Tibial nerve (tissue), 4 donors: Measurements from ENCODE around the gene CHI3L1. TPM values are rescaled to one million over a fixed set of nuclear protein-coding genes. Genes with fewer than 3 reads are reported as not detected.
A peak's percentile ranks its signal among the peaks of the same experiment; 100 is the strongest.

ENCODE experiments used
- DNase-seq, 2 donors: peaks; one replicate each; pipeline ENCODE4 v3.0.0-alpha.2; 2019; ENCODE audit warnings: low spot score in 2 of 2
- H3K27ac ChIP-seq, 4 donors: fragments of 200-600 bp; sonication (generic) in 3 of 4; one replicate each; pipeline ENCODE4 v1.5.1; 2017 to 2019; ENCODE audit warnings: mild to moderate bottlenecking in 1 of 4
- H3K27me3 ChIP-seq, 2 donors: fragments of 200-600 bp; sonication (generic) in 1 of 2; one replicate each; pipeline versions ENCODE4 v1.5.1 to v1.6.0; 2017 to 2019
- H3K36me3 ChIP-seq, 3 donors: fragments of 200-600 bp; sonication (generic); one replicate each; pipeline ENCODE4 v1.5.1; 2018 to 2019
- H3K4me1 ChIP-seq, 4 donors: fragments of 200-600 bp; sonication (generic) in 3 of 4; one replicate each; pipeline ENCODE4 v1.5.1; 2017 to 2019
- H3K4me3 ChIP-seq, 4 donors: fragments of 200-600 bp; sonication (generic) in 3 of 4; one replicate each; pipeline ENCODE4 v1.5.1; 2017 to 2019; ENCODE audit warnings: mild to moderate bottlenecking in 1 of 4, moderate library complexity in 1 of 4
- H3K9me3 ChIP-seq, 4 donors: fragments of 200-600 bp; sonication (generic) in 3 of 4; one replicate each; pipeline ENCODE4 v1.5.1; 2017 to 2019
- EP300 ChIP-seq, 2 donors: sonication (generic); formaldehyde crosslinking; IDR thresholded peaks; one replicate each; pipeline ENCODE4 v1.6.1; 2017; ENCODE audit warnings: antibody characterized with exemption in 2 of 2, mild to moderate bottlenecking in 1 of 2
- POLR2A ChIP-seq, 2 donors: fragments of 450-650 bp; IDR thresholded peaks; one replicate each; pipeline ENCODE4 v1.6.1; 2017; ENCODE audit warnings: antibody characterized with exemption in 2 of 2, mild to moderate bottlenecking in 2 of 2, moderate library complexity in 2 of 2
- WGBS, 2 donors: methylation state at CpG; one replicate each; pipeline ENCODE4 v1.1.5; 2018; 5-methylcytosine and 5-hydroxymethylcytosine counted together
- total RNA-seq, 4 donors: library from RNA; depleted of rRNA; stranded (reverse); fragments of >200 nt; gene quantifications; one replicate each; pipeline ENCODE4 v1.1.0, GENCODE V29; 2016
- TF ChIP-seq, protein P1 (sequence below), 5 experiments: fragments of 200-600 bp in 3 of 5; fragments of 450-650 bp in 2 of 5; sonication (generic) in 3 of 5; IDR thresholded peaks; one replicate each; pipeline ENCODE4 v1.5.1; 2016 to 2019; ENCODE audit warnings: antibody characterized with exemption in 5 of 5, mild to moderate bottlenecking in 3 of 5, moderate library complexity in 2 of 5

Gene CHI3L1
- total RNA-seq, 4 donors from 2014 or later = 5.0 to 150 (median 18.8) TPM; not detected in 1

DNA sequence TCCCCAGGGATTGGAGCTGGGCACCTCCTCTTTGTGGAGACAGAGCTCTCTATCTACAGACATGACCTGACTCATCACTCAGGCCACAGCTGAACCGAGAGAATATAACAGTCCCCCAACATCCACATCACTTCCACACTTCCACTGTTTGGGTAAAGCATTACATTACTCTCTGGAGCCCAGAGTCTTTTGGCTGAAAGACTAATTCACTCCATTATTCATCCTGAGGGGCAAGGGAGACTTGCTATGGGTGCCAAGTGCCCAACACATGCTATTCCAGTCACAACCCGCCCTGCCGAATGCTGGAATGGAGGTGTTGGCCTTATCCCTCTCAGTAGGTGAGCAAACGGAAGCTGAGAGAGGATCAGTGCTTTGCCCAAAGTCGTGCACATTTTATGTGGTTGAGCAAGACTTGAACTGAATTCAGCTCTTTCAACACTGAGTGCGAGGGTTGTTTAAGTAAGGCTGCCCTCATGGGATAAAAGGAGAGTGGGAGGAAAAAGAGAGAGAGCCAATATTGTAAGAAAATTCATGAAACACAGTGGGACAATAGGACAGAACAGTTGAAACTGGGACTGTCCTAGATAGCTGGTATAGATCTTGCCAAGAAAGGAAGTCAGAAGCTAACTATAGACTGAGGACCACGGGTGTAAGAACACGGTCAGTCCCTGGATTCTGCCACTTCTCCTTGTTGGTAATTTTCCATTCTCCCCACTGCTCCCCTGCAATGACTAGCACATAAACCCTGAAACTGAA lies 13.5 kb upstream of the CHI3L1 start:
- no peaks in the 10 kb centered on the region for H3K27me3 ChIP-seq
- H3K36me3 ChIP-seq = no peaks in the 10 kb centered on the region
- H3K4me1 ChIP-seq = peaks cover 0 to 38% (median 5%) of the 10 kb centered on the region in 4 donors
- H3K4me3 ChIP-seq = no peak overlapping the region
- peak overlapping the region in 3 of 4 donors; percentile 60 to 74 (median 70) for H3K27ac ChIP-seq
- WGBS, 2 donors = 31 to 33% methylated on average over 8 of the region's 8 CpGs
- DNase-seq = peak in 1 of 2 donors; percentile 78
- H3K9me3 ChIP-seq = no peaks in the 10 kb centered on the region
- no peak for TF ChIP-seq POLR2A (IDR thresholded peaks at IDR 0.05)
- TF ChIP-seq EP300 (IDR thresholded peaks at IDR 0.05) = peak in 1 of 2 donors; percentile 84

DNA sequence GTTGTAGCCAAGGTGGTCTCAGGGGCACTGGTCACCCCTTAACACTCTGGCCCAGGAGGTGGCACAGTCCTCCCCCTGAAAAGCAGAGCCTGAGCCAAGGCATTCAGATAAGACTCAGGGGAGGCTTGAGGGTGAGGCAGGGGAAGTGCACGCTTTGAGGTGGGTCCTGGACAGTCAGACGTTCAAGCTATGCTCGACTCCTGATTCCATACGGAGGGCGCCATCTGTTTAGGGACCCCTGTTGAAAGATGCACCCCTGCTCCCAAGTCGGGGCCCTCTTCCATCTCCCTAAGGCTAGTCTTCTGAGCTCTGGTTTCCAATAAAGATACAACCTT lies 12.9 kb upstream of the CHI3L1 start:
- no peaks in the 10 kb centered on the region for H3K9me3 ChIP-seq
- WGBS, 2 donors = 83 to 92% methylated on average over 6 of the region's 6 CpGs
- no peak overlapping the region for H3K4me3 ChIP-seq
- no peaks in the 10 kb centered on the region for H3K36me3 ChIP-seq
- H3K27ac ChIP-seq = peak overlapping the region in 2 of 4 donors; percentile 70 to 74
- H3K4me1 ChIP-seq = peaks cover 0 to 38% (median 5%) of the 10 kb centered on the region in 4 donors
- no peaks in the 10 kb centered on the region for H3K27me3 ChIP-seq
- TF ChIP-seq, protein P1, sequence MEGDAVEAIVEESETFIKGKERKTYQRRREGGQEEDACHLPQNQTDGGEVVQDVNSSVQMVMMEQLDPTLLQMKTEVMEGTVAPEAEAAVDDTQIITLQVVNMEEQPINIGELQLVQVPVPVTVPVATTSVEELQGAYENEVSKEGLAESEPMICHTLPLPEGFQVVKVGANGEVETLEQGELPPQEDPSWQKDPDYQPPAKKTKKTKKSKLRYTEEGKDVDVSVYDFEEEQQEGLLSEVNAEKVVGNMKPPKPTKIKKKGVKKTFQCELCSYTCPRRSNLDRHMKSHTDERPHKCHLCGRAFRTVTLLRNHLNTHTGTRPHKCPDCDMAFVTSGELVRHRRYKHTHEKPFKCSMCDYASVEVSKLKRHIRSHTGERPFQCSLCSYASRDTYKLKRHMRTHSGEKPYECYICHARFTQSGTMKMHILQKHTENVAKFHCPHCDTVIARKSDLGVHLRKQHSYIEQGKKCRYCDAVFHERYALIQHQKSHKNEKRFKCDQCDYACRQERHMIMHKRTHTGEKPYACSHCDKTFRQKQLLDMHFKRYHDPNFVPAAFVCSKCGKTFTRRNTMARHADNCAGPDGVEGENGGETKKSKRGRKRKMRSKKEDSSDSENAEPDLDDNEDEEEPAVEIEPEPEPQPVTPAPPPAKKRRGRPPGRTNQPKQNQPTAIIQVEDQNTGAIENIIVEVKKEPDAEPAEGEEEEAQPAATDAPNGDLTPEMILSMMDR (IDR thresholded peaks at IDR 0.05) = no peak
- TF ChIP-seq POLR2A (IDR thresholded peaks at IDR 0.05) = no peak
- TF ChIP-seq EP300 (IDR thresholded peaks at IDR 0.05) = no peak
- no peak for DNase-seq

DNA sequence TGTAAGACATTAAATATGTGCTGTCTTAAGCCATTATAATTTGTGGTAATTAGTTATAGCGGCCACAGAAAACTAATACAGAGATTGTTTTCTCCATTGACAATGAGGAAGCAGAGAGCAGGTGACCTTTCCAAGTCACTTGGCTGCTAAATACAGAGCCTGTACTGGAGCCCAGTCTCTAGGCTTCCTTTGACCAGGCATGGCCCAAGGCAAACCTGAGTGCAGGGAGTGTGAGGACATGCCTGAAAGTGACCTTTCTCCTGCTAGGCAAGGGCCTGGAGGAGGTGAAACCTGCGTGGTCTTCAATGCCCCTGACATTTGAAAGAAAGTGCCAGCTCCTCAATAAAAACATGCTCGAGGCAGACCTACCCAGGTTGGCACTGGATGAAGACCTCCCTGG lies 12.5 kb upstream of the CHI3L1 start:
- no peak overlapping the region for H3K4me3 ChIP-seq
- WGBS, 2 donors = 74 to 81% methylated on average over 3 of the region's 3 CpGs
- peak overlapping the region in 1 of 4 donors; percentile 70 for H3K27ac ChIP-seq
- H3K36me3 ChIP-seq = no peaks in the 10 kb centered on the region
- no peaks in the 10 kb centered on the region for H3K9me3 ChIP-seq
- H3K27me3 ChIP-seq = no peaks in the 10 kb centered on the region
- peaks cover 0 to 38% (median 5%) of the 10 kb centered on the region in 4 donors for H3K4me1 ChIP-seq
- DNase-seq = no peak
- TF ChIP-seq, protein P1 (IDR thresholded peaks at IDR 0.05) = no peak
- no peak for TF ChIP-seq POLR2A (IDR thresholded peaks at IDR 0.05)
- TF ChIP-seq EP300 (IDR thresholded peaks at IDR 0.05) = no peak

- Histone ChIP-seq H3K4me1 (peaks cover 0 to 34% (median 5%) of the 10 kb centered on the region in 4 donors), H3K4me3 (no peak overlapping the region), H3K9me3 (no peaks in the 10 kb centered on the region), H3K27ac (no peak overlapping the region), H3K27me3 (no peaks in the 10 kb centered on the region), H3K36me3 (no peaks in the 10 kb centered on the region)
- 46 to 64% methylated on average over 3 of the region's 3 CpGs for WGBS, 2 donors
- TF ChIP-seq, protein P1 (IDR thresholded peaks at IDR 0.05) = no peak
- TF ChIP-seq POLR2A (IDR thresholded peaks at IDR 0.05) (no peak), EP300 (IDR thresholded peaks at IDR 0.05) (no peak)
- no peak for DNase-seq
These were observed 11.1 kb upstream of the CHI3L1 start for GRCh38 chr1:203197625-203198024.

- TF ChIP-seq POLR2A (IDR thresholded peaks at IDR 0.05) (no peak), EP300 (IDR thresholded peaks at IDR 0.05) (no peak)
- TF ChIP-seq, protein P1 (IDR thresholded peaks at IDR 0.05) = no peak
These were observed 9.9 kb upstream of the CHI3L1 start for GRCh38 chr1:203196371-203196770.

More at GRCh38 chr1:203196371-203196770, 9.9 kb upstream of the CHI3L1 start:
- Histone ChIP-seq H3K4me1 (peaks cover 0 to 25% (median 5%) of the 10 kb centered on the region in 4 donors), H3K27ac (peak overlapping the region in 1 of 4 donors; percentile 17), H3K9me3 (no peaks in the 10 kb centered on the region), H3K4me3 (no peak overlapping the region), H3K36me3 (no peaks in the 10 kb centered on the region), H3K27me3 (no peaks in the 10 kb centered on the region)
- DNase-seq = no peak
- WGBS, 2 donors = 90% methylated on average over 3 of the region's 3 CpGs
